ENCODE results near the gene FBN1.

Gene FBN1

GRCh38 chr15:48652510-48653076, 7.1 kb upstream of the FBN1 start:
- in situ Hi-C loops (cut with HindIII; ENCODE audit: low sequenced_read_pairs): no loop called here

DNA sequence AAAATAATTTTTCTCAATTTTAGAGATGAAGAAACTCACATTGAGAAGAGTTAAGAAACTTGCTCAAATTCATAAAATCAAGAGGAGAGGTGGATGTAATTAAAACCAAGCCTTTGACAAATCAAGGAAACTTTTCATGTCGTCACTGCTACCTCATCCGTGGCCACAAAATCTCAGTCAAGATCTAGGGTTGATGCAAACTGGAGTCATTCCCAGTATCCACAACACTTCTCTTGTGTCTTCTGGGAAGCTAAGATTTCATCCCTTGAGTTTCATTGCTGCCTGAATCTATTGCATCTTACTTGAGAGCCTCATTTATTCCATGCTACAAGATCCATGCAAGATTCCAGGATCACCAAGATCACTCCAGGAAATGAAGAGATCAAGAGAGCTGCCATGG, 5.4 kb upstream of the FBN1 start:
- in situ Hi-C loops (cut with HindIII; ENCODE audit: low sequenced_read_pairs): no loop called here

GRCh38 chr15:48647962-48648361, 2.5 kb upstream of the FBN1 start:
- in situ Hi-C loops (cut with HindIII; ENCODE audit: low sequenced_read_pairs): no loop called here

DNA sequence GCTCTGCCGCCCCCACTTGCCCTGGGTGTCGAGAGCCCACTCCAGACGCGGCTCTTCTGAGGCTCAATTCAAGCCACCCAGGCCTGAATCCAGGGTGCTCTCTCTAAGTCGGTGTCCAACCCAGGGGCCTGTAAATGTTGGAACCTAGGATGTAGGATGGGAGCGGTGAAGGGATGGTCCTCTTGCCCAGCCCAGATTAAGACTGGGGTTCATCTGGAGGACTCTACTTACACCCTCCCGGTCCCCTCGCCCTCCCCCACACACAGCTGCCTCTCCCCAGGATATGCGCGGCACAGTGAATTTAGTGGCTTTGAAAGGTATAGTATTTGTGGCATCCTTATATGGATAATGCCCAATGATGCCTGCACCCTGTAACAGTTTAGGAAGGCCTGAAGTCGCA, 822 bp upstream of the FBN1 start:
- in situ Hi-C loops (cut with HindIII; ENCODE audit: low sequenced_read_pairs): no loop called here

DNA sequence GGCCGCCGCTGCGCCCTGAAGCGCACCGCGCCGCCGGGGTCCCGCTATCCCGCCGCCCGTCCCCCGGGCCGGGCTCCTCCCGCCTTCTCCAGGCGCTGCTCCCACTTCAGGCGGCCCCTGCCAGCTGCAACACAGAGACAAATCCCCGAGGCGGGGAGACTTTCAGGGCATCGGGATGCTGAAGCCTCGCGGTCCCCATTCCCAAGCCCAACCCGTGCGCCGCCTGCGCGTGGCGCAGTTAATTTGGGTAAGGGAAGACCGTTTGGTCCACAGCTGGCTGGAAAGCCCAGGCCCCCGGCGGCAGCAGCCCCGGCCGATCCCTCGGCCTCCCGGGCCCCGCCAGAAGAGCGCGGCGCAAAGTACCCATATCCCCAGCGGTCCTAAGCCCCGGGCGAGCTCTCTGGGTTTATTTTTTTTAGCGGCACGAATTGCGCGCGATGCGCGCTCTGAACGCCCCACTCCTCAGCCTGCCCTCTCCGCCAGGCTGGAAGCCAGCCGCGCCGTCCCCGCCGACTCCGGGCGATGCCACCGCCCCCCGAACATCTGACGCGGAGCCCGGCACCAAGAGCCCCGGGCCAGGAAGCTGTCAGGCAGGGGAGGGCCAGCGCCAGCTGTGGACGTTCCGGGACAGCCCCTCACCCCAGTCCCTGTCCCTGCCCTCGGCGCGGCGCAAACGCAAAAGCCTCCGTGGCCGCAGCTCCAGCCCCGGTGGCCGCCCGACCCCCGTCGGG, 517 bp downstream of the FBN1 start:
- in situ Hi-C loops (cut with HindIII; ENCODE audit: low sequenced_read_pairs): no loop called here

- in situ Hi-C loops (cut with HindIII; ENCODE audit: low sequenced_read_pairs): no loop called here
Observed at GRCh38 chr15:48644467-48644826, 1.1 kb downstream of the FBN1 start.

GRCh38 chr15:48643776-48644466, 1.6 kb downstream of the FBN1 start:
- in situ Hi-C loops (cut with HindIII; ENCODE audit: low sequenced_read_pairs): no loop called here

GRCh38 chr15:48643206-48643605, 2.3 kb downstream of the FBN1 start:
- in situ Hi-C loops (cut with HindIII; ENCODE audit: low sequenced_read_pairs): no loop called here

DNA sequence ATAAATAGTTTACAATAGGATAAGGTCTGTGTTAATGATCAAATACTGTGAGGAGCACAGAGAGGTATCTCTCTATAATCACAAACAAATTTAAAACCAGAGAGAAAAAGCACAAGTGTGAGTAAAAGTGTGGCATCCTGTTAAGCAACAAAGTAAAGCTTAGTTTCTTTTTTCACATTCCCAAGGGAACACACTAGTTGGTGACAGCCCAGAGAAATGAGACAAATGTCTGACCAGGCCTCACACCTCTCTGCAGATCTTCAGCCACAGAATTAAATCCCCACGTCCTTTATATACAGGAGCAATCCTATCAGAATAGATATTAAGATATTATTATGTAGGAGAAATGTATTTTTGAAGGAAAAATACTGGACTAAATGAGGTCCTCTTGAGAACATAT, 2.7 kb downstream of the FBN1 start:
- in situ Hi-C loops (cut with HindIII; ENCODE audit: low sequenced_read_pairs): no loop called here

DNA sequence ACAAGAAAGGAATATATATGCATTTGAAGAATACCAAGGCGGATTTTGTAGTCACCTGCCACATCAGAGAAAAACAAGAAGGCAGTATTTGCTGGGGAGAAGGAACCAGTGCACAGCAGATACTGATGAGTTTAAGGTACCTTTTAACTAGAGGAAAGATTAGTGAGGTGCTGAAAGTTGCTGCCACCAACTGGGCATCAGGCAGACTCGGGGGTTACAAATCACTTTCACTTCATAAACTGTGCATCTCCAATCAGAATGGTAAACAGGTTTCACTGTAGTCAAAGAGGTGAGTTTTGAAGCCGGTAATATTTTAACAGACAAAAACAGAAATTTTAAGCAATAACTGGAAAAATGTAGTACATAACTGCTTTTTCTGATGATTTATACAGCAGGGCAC, 4.1 kb downstream of the FBN1 start:
- in situ Hi-C loops (cut with HindIII; ENCODE audit: low sequenced_read_pairs): no loop called here

DNA sequence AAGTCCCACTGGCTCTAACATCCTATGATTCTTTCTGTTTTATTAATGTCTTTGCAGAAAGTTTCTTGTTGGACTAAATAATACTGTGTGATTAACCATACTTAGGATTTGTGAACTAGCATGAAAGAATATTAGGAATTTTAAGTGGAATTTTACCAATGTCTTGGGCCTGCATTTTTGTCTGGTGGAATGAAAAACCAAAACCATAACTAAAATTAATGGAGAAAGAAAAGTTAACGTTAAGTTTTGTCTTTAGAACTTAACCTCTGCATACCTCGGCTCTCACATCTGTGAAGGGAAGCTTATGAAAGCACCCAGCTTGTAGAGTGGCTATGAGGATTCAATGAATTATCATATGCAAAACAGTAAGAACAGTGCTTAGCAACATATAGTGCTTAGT, 6.5 kb downstream of the FBN1 start:
- in situ Hi-C loops (cut with HindIII; ENCODE audit: low sequenced_read_pairs): no loop called here

GRCh38 chr15:48637639-48638038, 7.9 kb downstream of the FBN1 start:
- in situ Hi-C loops (cut with HindIII; ENCODE audit: low sequenced_read_pairs): no loop called here

DNA sequence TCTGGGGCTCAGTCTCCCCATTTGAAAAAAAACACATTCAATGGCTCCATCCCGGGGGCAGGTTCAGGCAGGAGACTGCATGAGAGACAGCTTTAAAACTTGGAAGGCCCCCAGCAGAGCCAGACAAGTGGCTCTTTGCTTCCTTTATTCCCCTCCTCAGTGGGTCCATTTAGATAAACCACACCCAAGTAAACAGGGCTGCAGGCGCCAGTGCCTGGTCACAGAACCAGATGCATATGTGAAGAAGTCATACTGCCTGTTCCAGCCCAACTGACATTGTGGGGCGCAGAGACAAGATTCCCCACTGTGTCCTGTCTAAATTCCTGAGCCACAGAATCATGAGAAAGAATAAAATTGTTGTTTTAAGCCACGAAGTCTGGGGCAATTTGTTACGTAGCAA, 9.0 kb downstream of the FBN1 start:
- in situ Hi-C loops (cut with HindIII; ENCODE audit: low sequenced_read_pairs): no loop called here

DNA sequence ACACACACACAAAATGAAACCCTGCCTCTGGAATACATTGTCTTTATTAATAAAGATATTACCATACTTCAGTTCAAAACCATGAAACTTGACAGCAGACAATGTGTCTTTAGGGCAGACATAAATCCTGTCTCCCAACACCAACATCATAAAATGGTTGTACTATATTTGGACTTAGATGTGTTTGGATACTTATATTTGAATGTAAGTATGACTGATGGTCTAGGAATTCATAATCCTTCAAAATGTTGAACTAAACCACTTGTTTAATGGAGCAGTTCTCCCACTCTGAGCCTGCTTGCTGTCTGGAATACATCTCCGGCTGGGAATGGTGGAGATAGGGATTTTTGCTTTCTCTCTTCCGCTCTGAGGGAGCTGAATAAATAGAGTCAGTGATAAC, 10.6 kb downstream of the FBN1 start:
- in situ Hi-C loops (cut with HindIII; ENCODE audit: low sequenced_read_pairs): no loop called here

DNA sequence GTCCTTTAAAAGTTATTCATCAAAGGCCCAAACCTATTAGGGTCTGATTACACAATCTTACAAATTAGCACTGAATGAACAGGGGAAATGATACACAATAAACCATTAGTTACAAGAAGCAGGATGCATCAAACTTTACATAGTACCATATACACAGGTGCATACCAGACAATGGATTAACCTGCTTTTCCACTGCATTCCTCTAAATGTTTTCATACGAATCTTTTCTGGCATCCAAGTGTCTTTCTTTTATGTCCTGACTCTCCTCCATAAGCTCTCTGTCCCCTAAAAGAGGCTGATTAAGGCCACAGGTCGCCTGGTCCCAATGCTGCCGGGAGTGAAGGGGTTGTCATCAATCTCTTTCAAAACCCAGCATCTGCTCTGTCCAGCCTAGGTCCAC, 11.4 kb downstream of the FBN1 start:
- in situ Hi-C loops (cut with HindIII; ENCODE audit: low sequenced_read_pairs): no loop called here

GRCh38 chr15:48632651-48633050, 12.9 kb downstream of the FBN1 start:
- in situ Hi-C loops (cut with HindIII; ENCODE audit: low sequenced_read_pairs): no loop called here

DNA sequence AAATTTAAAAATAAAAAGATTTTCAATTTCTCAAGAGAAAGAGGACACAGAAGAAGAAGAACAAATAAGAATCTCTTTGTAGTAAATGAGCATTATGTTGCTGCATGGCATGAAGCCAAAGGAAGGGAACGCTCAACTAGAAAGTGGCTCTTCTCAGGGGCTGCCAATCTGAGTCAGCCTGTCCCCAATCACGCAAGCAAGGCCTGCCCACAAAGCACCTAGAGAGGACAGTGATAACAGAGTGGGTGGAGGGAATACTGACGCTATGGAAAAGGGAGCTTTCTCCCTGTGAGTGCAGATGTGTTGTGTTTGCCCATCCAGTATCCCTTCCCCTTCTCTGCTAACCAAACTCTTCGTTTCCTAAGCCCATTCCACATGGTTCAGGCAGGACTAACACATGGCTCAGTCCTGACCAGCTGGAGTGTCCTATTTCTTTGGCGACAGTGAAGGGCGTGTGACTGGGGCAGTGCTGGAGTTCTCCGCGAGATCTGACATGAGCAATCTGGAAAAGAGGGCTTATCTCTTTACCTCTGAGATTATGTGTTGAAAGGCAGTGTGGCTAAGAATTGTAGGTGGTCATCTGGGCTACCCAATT, 14.2 kb downstream of the FBN1 start:
- in situ Hi-C loops (cut with HindIII; ENCODE audit: low sequenced_read_pairs): no loop called here

GRCh38 chr15:48630245-48630644, 15.3 kb downstream of the FBN1 start:
- in situ Hi-C loops (cut with HindIII; ENCODE audit: low sequenced_read_pairs): no loop called here

GRCh38 chr15:48628832-48629231, 16.7 kb downstream of the FBN1 start:
- in situ Hi-C loops (cut with HindIII; ENCODE audit: low sequenced_read_pairs): no loop called here

DNA sequence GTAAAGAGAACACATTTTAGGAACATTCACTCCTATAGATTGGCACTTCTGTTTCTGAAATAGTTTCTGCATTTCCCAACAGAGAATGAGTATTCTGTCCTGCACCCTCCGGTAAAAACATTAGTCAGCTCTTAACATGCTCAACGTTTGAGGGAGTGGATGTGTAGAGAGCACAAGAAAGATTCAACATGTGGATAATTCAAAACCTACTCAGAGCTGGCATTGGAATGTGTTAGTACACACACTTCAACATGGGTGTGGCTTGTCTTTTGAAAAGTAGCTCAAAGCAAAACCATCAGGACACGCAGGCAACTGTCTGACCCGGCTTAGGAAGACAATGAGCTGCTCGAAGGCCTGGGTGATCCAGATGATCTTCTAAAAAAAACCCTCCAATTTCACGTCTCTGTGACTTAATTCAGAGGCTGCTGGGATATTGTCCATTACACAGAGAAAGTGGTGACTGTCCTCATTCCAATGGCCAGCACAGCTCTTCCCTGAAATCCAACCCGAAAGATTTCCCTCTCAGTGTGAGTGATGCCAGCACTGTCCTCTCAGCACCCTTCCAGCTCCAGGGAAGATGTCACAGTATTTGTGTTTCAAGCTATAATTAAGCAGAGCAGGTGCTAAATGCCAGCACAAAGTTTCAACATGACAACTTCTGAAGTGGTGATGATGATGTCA, 18.1 kb downstream of the FBN1 start:
- in situ Hi-C loops (cut with HindIII; ENCODE audit: low sequenced_read_pairs): no loop called here

DNA sequence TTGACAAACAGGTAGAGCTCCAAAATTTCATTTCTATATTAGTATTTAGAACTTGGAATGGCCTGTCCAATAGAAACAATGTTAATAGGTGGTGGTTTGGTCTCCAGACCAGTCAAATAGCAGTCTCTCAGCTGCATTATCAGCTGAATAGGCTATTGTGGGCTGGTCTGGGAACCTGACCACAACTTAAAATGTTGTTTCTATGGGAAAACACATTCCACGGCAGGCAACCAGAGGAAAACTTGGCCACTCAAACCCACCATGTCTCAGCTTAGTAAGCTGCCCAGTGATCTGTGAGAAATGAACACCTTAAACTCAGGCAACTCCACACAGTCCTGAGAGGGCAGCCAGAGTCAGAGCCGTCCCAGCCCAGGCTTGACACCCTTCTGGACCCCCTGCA, 20.4 kb downstream of the FBN1 start:
- in situ Hi-C loops (cut with HindIII; ENCODE audit: low sequenced_read_pairs): no loop called here

- in situ Hi-C loops (cut with HindIII; ENCODE audit: low sequenced_read_pairs): no loop called here
Observed at GRCh38 chr15:48624700-48625099, 20.8 kb downstream of the FBN1 start.
